NB4 (cell line): ENCODE data around the gene NEMF.
"Not testable (repeated sequence)": the region's sequence is repeated elsewhere in the genome, so short reads cannot be mapped to it uniquely, and the experiment has no call there.

Experiments
- DNase-seq: peaks from one replicate; pipeline ENCODE4 v3.0.0; 2010; ENCODE audit warnings: low read depth
- H3K4me3 ChIP-seq: one replicate; pipeline ENCODE4 v1.5.1; 2011; ENCODE audit warnings: mild to moderate bottlenecking, low read depth, low read length, moderate library complexity
- MYC ChIP-seq: IDR thresholded peaks from 2 replicates; pipeline ENCODE4 v1.6.1; 2011; ENCODE audit warnings: low read depth, low read length
- POLR2A ChIP-seq: IDR thresholded peaks from 2 replicates; pipeline ENCODE4 v1.6.1; 2011; ENCODE audit warnings: mild to moderate bottlenecking; ENCODE audit not compliant: insufficient read length; ENCODE audit errors: extremely low read depth
- TF ChIP-seq, protein P1 (sequence below): IDR thresholded peaks from one replicate; pipeline ENCODE4 v1.5.1; 2012; ENCODE audit warnings: low read depth, low read length
- TF ChIP-seq, protein P2 (sequence below): IDR thresholded peaks from 2 replicates; pipeline ENCODE4 v1.6.1; 2011; ENCODE audit warnings: low read depth, low read length

Gene NEMF

DNA sequence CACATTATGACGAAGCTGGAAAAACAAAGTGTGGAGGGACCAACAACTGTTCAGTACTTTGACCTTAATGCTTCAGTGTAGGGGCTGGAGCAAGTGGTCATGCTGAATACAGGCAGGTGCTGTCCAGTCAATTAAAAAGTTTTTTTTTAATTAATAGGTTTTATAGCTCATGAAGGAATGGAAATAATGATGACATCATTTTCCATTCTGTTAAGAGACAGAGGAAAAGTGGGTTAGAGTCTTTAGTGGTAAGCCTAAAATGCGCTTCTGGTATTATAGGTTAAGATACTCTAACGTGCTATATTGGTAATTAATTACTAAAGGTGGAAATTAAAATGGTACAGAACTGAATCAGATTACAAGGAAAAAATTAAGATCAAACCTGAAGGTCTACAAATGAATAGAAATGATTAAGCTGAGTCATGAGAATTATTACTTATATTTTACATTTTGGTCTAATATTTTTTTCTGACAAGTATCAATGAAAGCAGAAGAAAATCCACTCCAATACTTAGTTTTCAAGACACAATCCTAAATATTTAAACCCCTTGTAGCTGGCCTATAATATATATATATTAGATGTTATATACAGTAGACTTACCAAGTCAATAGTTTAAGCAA is 69.1 kb downstream of the NEMF start:
- H3K4me3 ChIP-seq, result no peak overlapping the region
- TF ChIP-seq, protein P1, sequence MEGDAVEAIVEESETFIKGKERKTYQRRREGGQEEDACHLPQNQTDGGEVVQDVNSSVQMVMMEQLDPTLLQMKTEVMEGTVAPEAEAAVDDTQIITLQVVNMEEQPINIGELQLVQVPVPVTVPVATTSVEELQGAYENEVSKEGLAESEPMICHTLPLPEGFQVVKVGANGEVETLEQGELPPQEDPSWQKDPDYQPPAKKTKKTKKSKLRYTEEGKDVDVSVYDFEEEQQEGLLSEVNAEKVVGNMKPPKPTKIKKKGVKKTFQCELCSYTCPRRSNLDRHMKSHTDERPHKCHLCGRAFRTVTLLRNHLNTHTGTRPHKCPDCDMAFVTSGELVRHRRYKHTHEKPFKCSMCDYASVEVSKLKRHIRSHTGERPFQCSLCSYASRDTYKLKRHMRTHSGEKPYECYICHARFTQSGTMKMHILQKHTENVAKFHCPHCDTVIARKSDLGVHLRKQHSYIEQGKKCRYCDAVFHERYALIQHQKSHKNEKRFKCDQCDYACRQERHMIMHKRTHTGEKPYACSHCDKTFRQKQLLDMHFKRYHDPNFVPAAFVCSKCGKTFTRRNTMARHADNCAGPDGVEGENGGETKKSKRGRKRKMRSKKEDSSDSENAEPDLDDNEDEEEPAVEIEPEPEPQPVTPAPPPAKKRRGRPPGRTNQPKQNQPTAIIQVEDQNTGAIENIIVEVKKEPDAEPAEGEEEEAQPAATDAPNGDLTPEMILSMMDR, result no peak
- TF ChIP-seq POLR2A (no peak), MYC (no peak)
- TF ChIP-seq, protein P2, sequence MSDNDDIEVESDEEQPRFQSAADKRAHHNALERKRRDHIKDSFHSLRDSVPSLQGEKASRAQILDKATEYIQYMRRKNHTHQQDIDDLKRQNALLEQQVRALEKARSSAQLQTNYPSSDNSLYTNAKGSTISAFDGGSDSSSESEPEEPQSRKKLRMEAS, result no peak
- no peak for DNase-seq

DNA sequence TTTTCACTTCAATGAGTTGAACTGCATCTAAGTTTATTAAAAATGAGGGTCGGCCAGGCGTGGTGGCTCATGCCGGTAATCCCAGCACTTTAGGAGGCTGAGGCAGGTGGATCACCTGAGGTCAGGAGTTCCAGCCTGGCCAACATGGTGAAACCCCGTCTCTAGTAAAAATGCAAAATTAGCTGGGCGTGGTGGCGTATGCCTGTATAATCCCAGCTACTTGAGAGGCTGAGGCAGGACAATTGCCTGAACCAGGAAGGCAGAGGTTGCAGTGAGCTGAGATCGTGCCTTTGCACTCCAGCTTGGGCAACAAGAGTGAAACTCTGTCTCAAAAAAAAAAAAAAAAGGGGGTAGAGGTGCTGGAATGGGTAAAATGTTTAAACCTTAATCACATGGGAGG is 71.5 kb downstream of the NEMF start:
- not testable (repeated sequence) for H3K4me3 ChIP-seq, DNase-seq

DNA sequence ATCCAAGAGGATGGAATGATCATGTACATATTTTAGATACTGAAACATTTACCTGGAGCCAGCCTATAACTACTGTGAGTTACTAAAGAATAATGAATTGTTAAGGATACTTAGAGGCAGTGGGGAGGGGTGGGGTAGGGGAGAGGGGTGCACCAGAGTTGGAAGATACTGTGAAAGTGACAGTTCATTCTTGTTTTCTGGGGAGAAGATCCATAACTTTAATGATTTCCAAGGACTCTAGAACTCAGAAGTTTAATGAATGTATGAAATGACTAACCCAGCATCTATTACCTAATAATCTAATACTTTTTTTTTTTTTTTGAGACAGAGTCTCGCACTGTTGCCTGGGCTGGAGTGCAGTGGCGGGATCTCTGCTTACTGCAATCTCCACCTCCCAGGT is 74.2 kb downstream of the NEMF start:
- H3K4me3 ChIP-seq, result no peak overlapping the region
- TF ChIP-seq MYC, result no peak
- TF ChIP-seq, protein P1, result no peak
- TF ChIP-seq, protein P2, result no peak
- no peak for TF ChIP-seq POLR2A
- no peak for DNase-seq

DNA sequence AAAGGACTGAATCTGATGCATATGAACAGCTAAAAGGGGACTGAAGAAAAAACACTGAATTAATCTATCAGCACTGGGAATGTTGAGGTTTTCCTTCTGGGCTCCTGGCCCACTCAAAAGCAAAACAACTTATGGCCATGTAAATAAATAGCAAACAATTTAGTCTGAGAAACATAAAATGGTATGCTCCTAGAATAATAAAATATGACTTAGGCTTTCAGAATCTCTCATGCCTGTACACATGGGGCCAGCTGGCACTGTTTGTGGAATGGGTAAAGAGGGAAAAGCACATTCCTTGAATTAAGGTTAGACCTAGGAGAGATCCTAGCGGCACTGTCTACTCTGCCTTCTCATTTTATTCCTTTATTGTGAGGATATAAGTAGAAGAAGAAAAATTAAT is 78.5 kb downstream of the NEMF start:
- TF ChIP-seq, protein P2, result no peak
- TF ChIP-seq POLR2A (no peak), MYC (no peak)
- TF ChIP-seq, protein P1, result no peak
- no peak overlapping the region for H3K4me3 ChIP-seq
- DNase-seq, result no peak

DNA sequence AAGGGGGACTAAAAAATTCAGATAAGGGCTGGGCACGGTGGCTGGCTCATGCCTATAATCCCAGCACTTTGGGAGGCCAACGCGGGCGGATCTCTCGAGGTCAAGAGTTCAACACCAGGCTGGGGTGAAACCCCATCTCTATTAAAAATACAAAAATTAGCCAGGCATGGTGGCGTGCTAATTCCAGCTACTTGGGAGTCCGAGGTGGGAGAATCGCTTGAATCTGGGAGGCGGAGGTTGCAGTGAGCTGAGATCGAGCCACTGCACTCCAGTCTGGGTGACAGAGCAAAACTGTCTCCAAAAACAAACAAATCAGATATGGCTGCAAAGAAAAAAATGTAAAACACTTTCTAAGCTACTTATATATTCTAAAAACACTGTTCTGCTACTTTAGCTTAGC is 80.9 kb downstream of the NEMF start:
- H3K4me3 ChIP-seq, DNase-seq: not testable (repeated sequence)

DNA sequence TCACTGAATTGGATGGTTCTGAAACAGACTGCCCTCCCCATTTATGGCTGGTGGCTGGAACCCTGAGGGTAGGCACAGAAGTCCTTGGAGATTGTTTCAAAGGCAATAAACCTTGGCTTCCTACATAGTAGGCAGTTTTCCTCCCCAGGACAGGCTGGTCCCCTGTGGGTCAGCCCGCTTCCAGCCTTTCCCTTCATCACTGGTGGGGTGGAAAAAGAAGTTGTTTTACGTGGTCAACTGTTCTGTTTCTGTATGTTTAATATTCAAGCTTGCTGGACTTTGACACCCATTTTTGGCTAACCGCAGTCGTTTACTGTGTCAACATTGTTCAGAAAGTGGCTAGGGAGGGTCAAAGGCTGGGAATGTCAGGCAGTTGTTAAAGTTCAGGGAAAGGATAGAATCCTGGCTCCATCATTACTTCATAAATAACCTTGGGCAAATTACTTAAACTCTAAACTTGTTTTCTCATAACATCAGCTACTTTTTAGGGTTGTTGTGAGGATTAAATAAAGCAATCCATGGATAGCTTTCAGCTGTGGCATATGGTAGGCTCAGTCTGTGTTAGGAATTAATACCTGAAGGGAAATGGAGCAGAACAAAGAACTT is 82.3 kb downstream of the NEMF start:
- TF ChIP-seq MYC, result no peak
- TF ChIP-seq, protein P2, result no peak
- TF ChIP-seq, protein P1, result no peak
- TF ChIP-seq POLR2A, result no peak
- H3K4me3 ChIP-seq, result peak overlapping the region; percentile 23
- DNase-seq, result no peak

DNA sequence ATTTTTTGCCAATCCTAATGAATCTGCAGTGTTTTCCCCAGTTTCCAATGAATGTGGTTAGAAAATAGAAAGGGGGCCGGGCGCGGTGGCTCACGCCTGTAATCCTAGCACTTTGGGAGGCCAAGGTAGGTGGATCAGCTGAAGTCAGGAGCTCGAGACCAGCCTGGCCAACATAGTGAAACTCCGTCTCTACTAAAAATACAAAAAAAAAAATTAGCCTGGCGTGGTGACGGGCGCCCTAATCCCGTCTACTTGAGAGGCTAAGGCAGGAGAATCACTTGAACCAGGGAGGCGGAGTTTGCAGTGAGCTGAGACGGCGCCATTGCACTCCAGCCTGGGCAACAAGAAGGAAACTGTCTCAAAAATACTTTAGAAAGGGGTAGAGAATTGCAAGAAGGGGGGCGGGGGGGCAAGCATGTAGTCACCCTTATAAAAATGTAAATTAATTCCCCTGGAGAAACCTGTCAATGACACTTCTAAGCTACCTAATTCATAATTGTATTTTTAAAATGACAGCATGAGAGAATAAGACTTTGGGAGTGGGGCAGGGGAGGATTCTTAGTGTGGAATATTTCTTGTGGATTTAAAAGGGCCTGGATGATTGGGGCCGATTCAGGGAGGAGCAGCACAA is 82.9 kb downstream of the NEMF start:
- TF ChIP-seq MYC (no peak), POLR2A (no peak)
- TF ChIP-seq, protein P2, result no peak
- TF ChIP-seq, protein P1, result no peak
- no peak for DNase-seq
- H3K4me3 ChIP-seq, result peak overlapping the region; percentile 89
